H9 (cell line): Measurements from ENCODE around the gene PRG2. TPM values are rescaled to one million over a fixed set of nuclear protein-coding genes. Genes with fewer than 3 reads are reported as not detected.

Source experiments
- DNase-seq: peaks from one replicate; pipeline ENCODE4 v3.0.0-alpha.2; 2017
- H2AFZ ChIP-seq: one replicate; pipeline ENCODE4 v1.6.1; 2013; ENCODE audit warnings: mild to moderate bottlenecking, low read length, control low read depth, moderate library complexity
- H2AK5ac ChIP-seq: 2 replicates; pipeline ENCODE4 v1.6.1; 2013; ENCODE audit warnings: low read length, control low read depth, mixed read lengths; ENCODE audit not compliant: insufficient read length
- H2BK120ac ChIP-seq: one replicate; pipeline ENCODE4 v1.6.1; 2013; ENCODE audit warnings: low read depth, mild to moderate bottlenecking, low read length, control low read depth, inconsistent platforms; ENCODE audit not compliant: poor library complexity, severe bottlenecking
- H2BK12ac ChIP-seq: 2 replicates; pipeline ENCODE4 v1.6.1; 2013; ENCODE audit warnings: low read length, control low read depth, mixed read lengths, low read depth; ENCODE audit not compliant: insufficient read length
- H2BK15ac ChIP-seq: 2 replicates; pipeline ENCODE4 v1.6.1; 2013; ENCODE audit warnings: low read depth, low read length, control low read depth
- H2BK20ac ChIP-seq: one replicate; pipeline ENCODE4 v1.6.1; 2013; ENCODE audit warnings: low read depth, mild to moderate bottlenecking, low read length, control low read depth, inconsistent platforms; ENCODE audit not compliant: poor library complexity, severe bottlenecking
- H2BK5ac ChIP-seq: 2 replicates; pipeline ENCODE4 v1.6.1; 2013; ENCODE audit warnings: low read length, control low read depth, mixed read lengths; ENCODE audit not compliant: insufficient read length
- H3K14ac ChIP-seq: 2 replicates; pipeline ENCODE4 v1.6.1; 2013; ENCODE audit warnings: low read length, control low read depth; ENCODE audit not compliant: insufficient read depth
- H3K18ac ChIP-seq: 2 replicates; pipeline ENCODE4 v1.6.1; 2013; ENCODE audit warnings: low read depth, mild to moderate bottlenecking, mixed read lengths, low read length, control low read depth; ENCODE audit not compliant: insufficient read length
- H3K23ac ChIP-seq: 2 replicates; pipeline ENCODE4 v1.6.1; 2013; ENCODE audit warnings: low read length, control low read depth, mixed read lengths, low read depth; ENCODE audit not compliant: insufficient read length
- H3K23me2 ChIP-seq: 2 replicates; pipeline ENCODE4 v1.6.1; 2013; ENCODE audit warnings: low read depth, mild to moderate bottlenecking, mixed read lengths, low read length, control low read depth; ENCODE audit not compliant: insufficient read length, poor library complexity, severe bottlenecking
- H3K27ac ChIP-seq: 2 replicates; pipeline ENCODE4 v1.5.1; 2013; ENCODE audit warnings: low read length, control low read depth, mixed read lengths, low read depth; ENCODE audit not compliant: insufficient read length
- H3K27me3 ChIP-seq: 2 replicates; pipeline ENCODE4 v1.6.1; 2013; ENCODE audit warnings: low read length, control low read depth, inconsistent platforms; ENCODE audit not compliant: insufficient read depth
- H3K4ac ChIP-seq: 2 replicates; pipeline ENCODE4 v1.6.1; 2013; ENCODE audit warnings: low read depth, mild to moderate bottlenecking, control low read depth, inconsistent platforms, low read length, moderate library complexity
- H3K4me1 ChIP-seq: 2 replicates; pipeline ENCODE4 v1.6.1; 2013; ENCODE audit warnings: low read length, control low read depth, inconsistent platforms; ENCODE audit not compliant: insufficient read depth
- H3K4me2 ChIP-seq: 2 replicates; pipeline ENCODE4 v1.6.1; 2013; ENCODE audit warnings: low read length, control low read depth, mixed read lengths; ENCODE audit not compliant: insufficient read length, insufficient read depth
- H3K56ac ChIP-seq: 2 replicates; pipeline ENCODE4 v1.6.1; 2013; ENCODE audit warnings: low read depth, mild to moderate bottlenecking, mixed read lengths, low read length, control low read depth; ENCODE audit not compliant: insufficient read length
- H3K79me1 ChIP-seq: 2 replicates; pipeline ENCODE4 v1.6.1; 2013; ENCODE audit warnings: low read depth, mild to moderate bottlenecking, moderate library complexity, low read length, control low read depth, inconsistent platforms; ENCODE audit not compliant: insufficient read depth, poor library complexity, severe bottlenecking
- H3K79me2 ChIP-seq: 2 replicates; pipeline ENCODE4 v1.6.1; 2013; ENCODE audit warnings: low read length, control low read depth, inconsistent platforms; ENCODE audit not compliant: insufficient read depth
- H3K9ac ChIP-seq: 2 replicates; pipeline ENCODE4 v1.6.1; 2013; ENCODE audit warnings: low read length, control low read depth, mixed read lengths; ENCODE audit not compliant: insufficient read length; ENCODE audit errors: extremely low read depth
- H3K9me3 ChIP-seq: one replicate; pipeline ENCODE4 v1.6.1; 2013; ENCODE audit warnings: low read depth, low read length, inconsistent platforms; ENCODE audit not compliant: control insufficient read depth
- H3T11ph ChIP-seq: one replicate; pipeline ENCODE4 v1.6.1; 2013; ENCODE audit warnings: mild to moderate bottlenecking, low read length, control low read depth, inconsistent platforms
- H4K20me1 ChIP-seq: one replicate; pipeline ENCODE4 v1.6.1; 2013; ENCODE audit not compliant: control insufficient read depth, insufficient read length, insufficient read depth
- H4K5ac ChIP-seq: 2 replicates; pipeline ENCODE4 v1.6.1; 2013; ENCODE audit warnings: low read depth, mild to moderate bottlenecking, mixed read lengths, low read length, control low read depth; ENCODE audit not compliant: insufficient read length
- H4K8ac ChIP-seq: replicated peaks from 2 replicates; pipeline ENCODE4 v1.6.1; 2013; ENCODE audit warnings: low read length, control low read depth, mixed read lengths, low read depth; ENCODE audit not compliant: insufficient read length
- H4K91ac ChIP-seq: 2 replicates; pipeline ENCODE4 v1.6.1; 2013; ENCODE audit warnings: low read depth, mild to moderate bottlenecking, moderate library complexity, mixed read lengths, low read length, control low read depth; ENCODE audit not compliant: insufficient read length
- H3K27ac Mint-ChIP-seq, 3 experiments: 2 replicates in 2 of 3; 3 replicates in 1 of 3; pipeline ENCODE4 v1.8.0; 2020 to 2021; ENCODE audit warnings: mixed read lengths in 3 of 3, mild to moderate bottlenecking in 1 of 3, moderate library complexity in 1 of 3
- H3K27me3 Mint-ChIP-seq: 2 replicates; pipeline ENCODE4 v1.8.0; 2021; ENCODE audit warnings: low read depth, mild to moderate bottlenecking, moderate library complexity, mixed read lengths
- H3K36me3 Mint-ChIP-seq, 3 experiments: 2 replicates in 2 of 3; 3 replicates in 1 of 3; pipeline ENCODE4 v1.8.0; 2020 to 2021; ENCODE audit warnings: low read depth in 3 of 3, mixed read lengths in 3 of 3; ENCODE audit not compliant: insufficient read depth in 1 of 3
- H3K4me1 Mint-ChIP-seq, 2 experiments: 2 replicates each; pipeline ENCODE4 v1.8.0; 2020; ENCODE audit warnings: mixed read lengths in 2 of 2
- H3K4me3 Mint-ChIP-seq, 2 experiments: 2 replicates in 1 of 2; 3 replicates in 1 of 2; pipeline ENCODE4 v1.8.0; 2020 to 2021; ENCODE audit warnings: mild to moderate bottlenecking in 2 of 2, mixed read lengths in 2 of 2, moderate library complexity in 1 of 2
- H3K9me3 Mint-ChIP-seq, 2 experiments: 2 replicates in 1 of 2; 3 replicates in 1 of 2; pipeline ENCODE4 v1.8.0; 2020; ENCODE audit warnings: mild to moderate bottlenecking in 2 of 2, mixed read lengths in 2 of 2, moderate library complexity in 1 of 2
- CTCF ChIP-seq: fragments of 200-600 bp; sonication (generic); conservative IDR thresholded peaks from 3 replicates; pipeline ENCODE4 v1.8.0; 2021; ENCODE audit warnings: antibody characterized with exemption, mild to moderate bottlenecking
- WGBS: extraction: QIAGEN DNeasy Blood & Tissue Kit; methylation state at CpG from one replicate; pipeline ENCODE4 v1.1.7; 2013; ENCODE audit warnings: missing lambda C conversion rate, low lambda C conversion rate, mixed read lengths; ENCODE audit not compliant: insufficient read length; ENCODE audit errors: extremely low coverage; 5-methylcytosine and 5-hydroxymethylcytosine counted together
- total RNA-seq: library from RNA; stranded (reverse); gene quantifications from 2 replicates; pipeline ENCODE4 v1.2.1, GENCODE V29; 2021

The PRG2 gene
- total RNA-seq, 1 experiment from 2014 or later = not detected

DNA sequence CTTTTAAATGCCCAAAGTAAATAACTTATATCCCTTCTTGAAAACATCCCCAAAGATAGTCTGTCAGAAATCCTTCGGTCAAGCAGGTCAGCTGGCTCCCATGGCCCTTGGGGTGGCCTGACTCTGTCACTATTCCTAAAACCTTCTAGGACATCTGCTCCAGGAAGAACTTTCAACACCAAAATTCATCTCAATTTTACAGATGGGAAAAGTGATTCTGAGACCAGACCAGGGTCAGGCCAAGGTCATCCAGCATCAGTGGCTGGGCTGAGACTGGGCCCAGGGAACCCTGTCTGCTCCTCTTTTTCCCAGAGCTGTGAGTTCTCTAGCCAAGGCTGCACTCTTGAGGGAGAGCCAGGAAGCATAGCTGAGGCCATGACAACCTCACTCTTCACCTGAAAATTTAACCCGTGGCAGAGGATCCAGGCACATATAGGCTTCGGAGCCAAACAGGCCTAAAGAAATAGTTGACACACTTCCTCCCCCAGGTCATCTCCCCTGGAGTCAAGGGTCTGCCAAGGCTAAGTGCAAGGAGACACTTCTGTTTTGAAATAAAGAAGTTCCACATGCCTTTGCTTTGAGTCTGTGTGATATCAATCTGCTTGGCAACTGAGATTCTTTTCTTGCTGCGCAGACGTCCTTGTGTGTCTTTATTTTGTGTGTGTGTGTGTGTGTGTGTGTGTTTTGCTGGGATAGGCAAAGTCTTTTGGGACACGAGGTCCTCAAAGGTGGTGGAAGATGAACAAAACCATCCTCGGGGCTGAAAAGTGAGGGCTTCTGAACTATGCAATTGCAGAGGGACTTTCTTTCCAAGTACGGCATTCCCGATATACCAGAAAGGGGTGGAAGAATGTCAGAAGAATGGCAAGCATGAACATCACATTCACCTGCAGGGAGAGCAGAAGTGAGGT is 16.8 kb upstream of the PRG2 start:
- TF ChIP-seq CTCF = no peak
- no peak overlapping the region for H2BK12ac ChIP-seq
- peaks cover 12 to 37% (median 20%) of the 10 kb centered on the region in 3 experiments; a peak in 6 of 7 replicates for H3K36me3 Mint-ChIP-seq
- DNase-seq = no peak
- H3K56ac ChIP-seq = no peak overlapping the region
- peaks cover 3% of the 10 kb centered on the region; the same call in 1 of the 2 replicates for H3K27me3 Mint-ChIP-seq
- WGBS = no CpG with 5 or more reads among the region's 9 CpGs
- no peaks in the 10 kb centered on the region; a peak in 1 of 5 replicates for H3K9me3 Mint-ChIP-seq
- H3K27ac Mint-ChIP-seq = no peak overlapping the region
- no peak overlapping the region for H3K9ac ChIP-seq
- H3K23me2 ChIP-seq = no peaks in the 10 kb centered on the region
- no peaks in the 10 kb centered on the region for H3K79me2 ChIP-seq
- H4K8ac ChIP-seq = no peak overlapping the region
- no peak overlapping the region for H2AFZ ChIP-seq
- H3K27me3 ChIP-seq = no peaks in the 10 kb centered on the region
- no peak overlapping the region for H3K4me2 ChIP-seq
- no peak overlapping the region for H3K27ac ChIP-seq
- H2BK5ac ChIP-seq = no peak overlapping the region
- H3K9me3 ChIP-seq = no peaks in the 10 kb centered on the region
- H2AK5ac ChIP-seq = no peak overlapping the region
- H3K23ac ChIP-seq = no peak overlapping the region
- H3K14ac ChIP-seq = no peak overlapping the region
- H2BK15ac ChIP-seq = no peak overlapping the region
- H3K4me1 Mint-ChIP-seq = 0 out of 4 replicates have a peak, but pooled peaks cover 0 to 3% of the 10 kb centered on the region in 2 experiments
- H3K79me1 ChIP-seq = no peaks in the 10 kb centered on the region
- H2BK120ac ChIP-seq = no peak overlapping the region
- no peak overlapping the region for H3T11ph ChIP-seq
- H4K20me1 ChIP-seq = no peaks in the 10 kb centered on the region
- no peak overlapping the region for H3K4ac ChIP-seq
- H3K4me1 ChIP-seq = no peaks in the 10 kb centered on the region
- H4K91ac ChIP-seq = no peak overlapping the region
- H2BK20ac ChIP-seq = no peak overlapping the region
- no peak overlapping the region for H3K4me3 Mint-ChIP-seq
- H3K18ac ChIP-seq = no peak overlapping the region
- H4K5ac ChIP-seq = no peak overlapping the region
